A549 (cell line): ENCODE data around the gene AFF3.

Experiments
- CTCF ChIP-seq: fragments of >200 bp; sonication (Bioruptor Twin); formaldehyde crosslinking; IDR thresholded peaks from 3 replicates; pipeline ENCODE4 v1.5.1; 2016
- EP300 ChIP-seq, 2 experiments: fragments of >200 bp; sonication (Bioruptor Twin); formaldehyde crosslinking; IDR thresholded peaks; 2 replicates in 1 of 2; 3 replicates in 1 of 2; pipeline ENCODE4 v1.6.1; 2016 to 2017
- ESRRA ChIP-seq: fragments of 150-350 bp; IDR thresholded peaks from 2 replicates; pipeline ENCODE4 v1.6.1; 2014; ENCODE audit warnings: mild to moderate bottlenecking, low read length, borderline replicate concordance
- MAX ChIP-seq: IDR thresholded peaks from 2 replicates; pipeline ENCODE4 v1.6.1; 2012
- POLR2A ChIP-seq: IDR thresholded peaks from 2 replicates; pipeline ENCODE4 v1.6.1; 2012; ENCODE audit warnings: mild to moderate bottlenecking, low read length
- POLR2AphosphoS2 ChIP-seq: conservative IDR thresholded peaks from 2 replicates; pipeline ENCODE4 v1.6.1; 2012; ENCODE audit warnings: low read length, improper control_type of control experiment, inconsistent platforms
- REST ChIP-seq: fragments of 200-600 bp; sonication (generic); IDR thresholded peaks from 2 replicates; pipeline ENCODE4 v1.6.1; 2016; ENCODE audit warnings: antibody characterized with exemption, mild to moderate bottlenecking, moderate library complexity

GRCh38 chr2:99811544-99811943 lies 330.8 kb downstream of the AFF3 start:
- TF ChIP-seq CTCF, result no peak
- TF ChIP-seq ESRRA, result no peak
- TF ChIP-seq POLR2AphosphoS2, result no peak
- no peak for TF ChIP-seq REST
- no peak for TF ChIP-seq MAX
- TF ChIP-seq POLR2A, result no peak
- no peak for TF ChIP-seq EP300 (IDR thresholded peaks at IDR 0.05)
